GM23248 (cell line): ENCODE measurements around the gene NSUN3. TPM values are rescaled to one million over a fixed set of nuclear protein-coding genes. Genes with fewer than 3 reads are reported as not detected.

Experiments used
- DNase-seq: peaks from one replicate; pipeline ENCODE4 v3.0.0-alpha.2; 2015
- H2AFZ ChIP-seq: fragments of 200-600 bp; sonication (generic); 2 replicates; pipeline ENCODE4 v1.6.1; 2016; ENCODE audit warnings: antibody characterized with exemption
- H3F3A ChIP-seq: fragments of 200-600 bp; sonication (generic); 2 replicates; pipeline ENCODE4 v1.6.1; 2016; ENCODE audit warnings: mild to moderate bottlenecking, antibody characterized with exemption, mixed run types; ENCODE audit not compliant: insufficient read depth
- H3K27ac ChIP-seq: fragments of 200-600 bp; sonication (generic); 2 replicates; pipeline ENCODE4 v1.5.1; 2016; ENCODE audit warnings: mild to moderate bottlenecking
- H3K27me3 ChIP-seq: fragments of 200-600 bp; sonication (generic); replicated peaks from 2 replicates; pipeline ENCODE4 v1.6.1; 2016; ENCODE audit warnings: mild to moderate bottlenecking; ENCODE audit not compliant: insufficient read depth
- H3K36me3 ChIP-seq: fragments of 200-600 bp; sonication (generic); 2 replicates; pipeline ENCODE4 v1.6.1; 2016; ENCODE audit warnings: low read depth, mild to moderate bottlenecking
- H3K4me1 ChIP-seq: fragments of 200-600 bp; sonication (generic); 2 replicates; pipeline ENCODE4 v1.6.1; 2016; ENCODE audit warnings: mild to moderate bottlenecking; ENCODE audit not compliant: insufficient read depth
- H3K4me2 ChIP-seq: fragments of 200-600 bp; sonication (generic); one replicate; pipeline ENCODE4 v1.6.1; 2016; ENCODE audit warnings: mild to moderate bottlenecking; ENCODE audit not compliant: unreplicated experiment
- H3K4me3 ChIP-seq: fragments of 200-600 bp; sonication (generic); 2 replicates; pipeline ENCODE4 v1.5.1; 2016; ENCODE audit warnings: mild to moderate bottlenecking
- H3K79me2 ChIP-seq: fragments of 200-600 bp; sonication (generic); 2 replicates; pipeline ENCODE4 v1.6.1; 2016; ENCODE audit warnings: mild to moderate bottlenecking; ENCODE audit not compliant: insufficient read depth
- H3K9ac ChIP-seq: fragments of 200-600 bp; sonication (generic); 2 replicates; pipeline ENCODE4 v1.6.1; 2016; ENCODE audit warnings: mild to moderate bottlenecking
- H3K9me2 ChIP-seq: fragments of 200-600 bp; sonication (generic); 2 replicates; pipeline ENCODE4 v1.6.1; 2016; ENCODE audit warnings: mixed run types, mild to moderate bottlenecking, moderate library complexity; ENCODE audit not compliant: insufficient read depth
- H3K9me3 ChIP-seq: fragments of 200-600 bp; sonication (generic); one replicate; pipeline ENCODE4 v1.6.1; 2017; ENCODE audit warnings: low read depth
- H4K20me1 ChIP-seq: fragments of 200-600 bp; sonication (generic); 2 replicates; pipeline ENCODE4 v1.6.0; 2016; ENCODE audit not compliant: insufficient read depth
- EZH2 ChIP-seq: fragments of 200-600 bp; sonication (generic); IDR thresholded peaks from 2 replicates; pipeline ENCODE4 v1.6.1; 2018; ENCODE audit warnings: antibody characterized with exemption, mild to moderate bottlenecking; ENCODE audit not compliant: insufficient read depth, poor library complexity, severe bottlenecking
- EZH2phosphoT487 ChIP-seq: fragments of 200-600 bp; sonication (generic); IDR thresholded peaks from 2 replicates; pipeline ENCODE4 v1.6.1; 2018; ENCODE audit warnings: antibody characterized with exemption, moderate library complexity, mild to moderate bottlenecking, low read depth; ENCODE audit not compliant: insufficient read depth
- WGBS, 2 experiments: methylation state at CpG; one replicate each; pipeline ENCODE4 v1.1.6; 2015 to 2017; ENCODE audit warnings: low lambda C conversion rate in 2 of 2, low coverage in 1 of 2; ENCODE audit errors: missing lambda C conversion rate in 2 of 2; 5-methylcytosine and 5-hydroxymethylcytosine counted together
- in situ Hi-C: fragments of 300-500 bp; cut with MboI; formaldehyde crosslinking; loops from 2 replicates; pipeline ENCODE4 v1.15.0; 2020
- polyA plus RNA-seq: library from polyadenylated mRNA; unstranded; fragments of >200 nt; fragmentation: Nextera tagmentation; extraction: Ambion mirVana; gene quantifications from 2 replicates; pipeline ENCODE4 v1.2.1, GENCODE V29; 2016
- total RNA-seq: library from RNA; depleted of rRNA; stranded (reverse); fragments of >200 nt; shearing (Covaris generic); gene quantifications from 2 replicates; pipeline ENCODE4 v1.2.3, GENCODE V29; 2014

Gene NSUN3
- total and polyA plus RNA-seq, 2 experiments from 2014 or later: 4.8 to 22.4 TPM

- no peak for DNase-seq
- WGBS, 2 experiments: 4 to 7% methylated on average over 2 of the region's 2 CpGs
- Histone ChIP-seq H3K4me3 (no peak overlapping the region), H3K79me2 (no peaks in the 10 kb centered on the region), H3K27ac (no peak overlapping the region), H2AFZ (no peak overlapping the region), H3K9me2 (no peaks in the 10 kb centered on the region), H4K20me1 (no peaks in the 10 kb centered on the region), H3K9me3 (no peaks in the 10 kb centered on the region), H3K4me2 (no peak overlapping the region), H3K9ac (no peak overlapping the region), H3K27me3 (no peaks in the 10 kb centered on the region), H3F3A (no peaks in the 10 kb centered on the region), H3K4me1 (no peaks in the 10 kb centered on the region), H3K36me3 (no peaks in the 10 kb centered on the region)
- in situ Hi-C loops: no loop called here
- TF ChIP-seq EZH2phosphoT487: no peak
- TF ChIP-seq EZH2: no peak
Measured at GRCh38 chr3:94150113-94150512, 87.3 kb downstream of the NSUN3 start.

GRCh38 chr3:94156626-94157025 is 93.8 kb downstream of the NSUN3 start:
- Histone ChIP-seq H4K20me1 (no peaks in the 10 kb centered on the region), H3K9me3 (no peaks in the 10 kb centered on the region), H3F3A (no peaks in the 10 kb centered on the region), H3K4me3 (no peak overlapping the region), H3K79me2 (no peaks in the 10 kb centered on the region), H3K4me1 (no peaks in the 10 kb centered on the region), H2AFZ (no peak overlapping the region), H3K4me2 (no peak overlapping the region), H3K27ac (no peak overlapping the region), H3K36me3 (no peaks in the 10 kb centered on the region), H3K27me3 (0 out of 2 replicates have a peak, but pooled peaks cover 3% of the 10 kb centered on the region), H3K9me2 (no peaks in the 10 kb centered on the region; the same call in 1 of the 2 replicates), H3K9ac (no peak overlapping the region)
- no peak for DNase-seq
- 20 to 57% methylated on average over 1 of the region's 1 CpG for WGBS, 2 experiments
- in situ Hi-C loops: no loop called here
- TF ChIP-seq EZH2phosphoT487: no peak
- TF ChIP-seq EZH2: no peak

- Histone ChIP-seq H3K9me2 (no peaks in the 10 kb centered on the region; the same call in 1 of the 2 replicates), H3K4me2 (no peak overlapping the region), H3K4me1 (no peaks in the 10 kb centered on the region), H3K36me3 (no peaks in the 10 kb centered on the region), H3K9ac (no peak overlapping the region), H3K9me3 (no peaks in the 10 kb centered on the region), H2AFZ (peak overlapping the region; percentile 56; the same call in 1 of the 2 replicates), H3K79me2 (no peaks in the 10 kb centered on the region), H4K20me1 (no peaks in the 10 kb centered on the region), H3K4me3 (no peak overlapping the region), H3F3A (no peaks in the 10 kb centered on the region), H3K27ac (no peak overlapping the region), H3K27me3 (0 out of 2 replicates have a peak, but pooled peaks cover 3% of the 10 kb centered on the region)
- 94 to 95% methylated on average over 4 of the region's 4 CpGs for WGBS, 2 experiments
- TF ChIP-seq EZH2 (no peak), EZH2phosphoT487 (no peak)
- no peak for DNase-seq
- in situ Hi-C loops: no loop called here
Measured at GRCh38 chr3:94158512-94158911, 95.7 kb downstream of the NSUN3 start.

GRCh38 chr3:94159062-94159828 is 96.4 kb downstream of the NSUN3 start:
- TF ChIP-seq EZH2phosphoT487: no peak
- TF ChIP-seq EZH2: no peak
- H3K9me3 ChIP-seq: no peaks in the 10 kb centered on the region
- in situ Hi-C loops: no loop called here
- H3K27me3 ChIP-seq: 0 out of 2 replicates have a peak, but pooled peaks cover 3% of the 10 kb centered on the region
- peak overlapping the region; percentile 10 for H3K4me2 ChIP-seq
- no peaks in the 10 kb centered on the region for H4K20me1 ChIP-seq
- H3K4me3 ChIP-seq: peak overlapping the region; percentile 51
- H3K9ac ChIP-seq: no peak overlapping the region
- DNase-seq: peak; percentile 59
- H3K79me2 ChIP-seq: no peaks in the 10 kb centered on the region
- H2AFZ ChIP-seq: peak overlapping the region; percentile 56
- H3K36me3 ChIP-seq: no peaks in the 10 kb centered on the region
- no peaks in the 10 kb centered on the region; the same call in 1 of the 2 replicates for H3K9me2 ChIP-seq
- no peaks in the 10 kb centered on the region for H3K4me1 ChIP-seq
- no peaks in the 10 kb centered on the region for H3F3A ChIP-seq
- 8 to 14% methylated on average over 9 of the region's 9 CpGs for WGBS, 2 experiments
- H3K27ac ChIP-seq: no peak overlapping the region
